ENCODE results near the gene WHRN.

GRCh38 chr9:114513959-114514267 lies 8.6 kb upstream of the WHRN start:
- TF ChIP-seq, protein P1, sequence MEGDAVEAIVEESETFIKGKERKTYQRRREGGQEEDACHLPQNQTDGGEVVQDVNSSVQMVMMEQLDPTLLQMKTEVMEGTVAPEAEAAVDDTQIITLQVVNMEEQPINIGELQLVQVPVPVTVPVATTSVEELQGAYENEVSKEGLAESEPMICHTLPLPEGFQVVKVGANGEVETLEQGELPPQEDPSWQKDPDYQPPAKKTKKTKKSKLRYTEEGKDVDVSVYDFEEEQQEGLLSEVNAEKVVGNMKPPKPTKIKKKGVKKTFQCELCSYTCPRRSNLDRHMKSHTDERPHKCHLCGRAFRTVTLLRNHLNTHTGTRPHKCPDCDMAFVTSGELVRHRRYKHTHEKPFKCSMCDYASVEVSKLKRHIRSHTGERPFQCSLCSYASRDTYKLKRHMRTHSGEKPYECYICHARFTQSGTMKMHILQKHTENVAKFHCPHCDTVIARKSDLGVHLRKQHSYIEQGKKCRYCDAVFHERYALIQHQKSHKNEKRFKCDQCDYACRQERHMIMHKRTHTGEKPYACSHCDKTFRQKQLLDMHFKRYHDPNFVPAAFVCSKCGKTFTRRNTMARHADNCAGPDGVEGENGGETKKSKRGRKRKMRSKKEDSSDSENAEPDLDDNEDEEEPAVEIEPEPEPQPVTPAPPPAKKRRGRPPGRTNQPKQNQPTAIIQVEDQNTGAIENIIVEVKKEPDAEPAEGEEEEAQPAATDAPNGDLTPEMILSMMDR (IDR thresholded peaks at IDR 0.05; ENCODE audit: insufficient read depth, low read length, poor library complexity, severe bottlenecking) = no peak
- no peak for TF ChIP-seq EZH2phosphoT487 (conservative IDR thresholded peaks at IDR 0.05; ENCODE audit: low read length)
